GM10847 (cell line): ENCODE results near the gene METTL3.

Source experiments
- POLR2A ChIP-seq: IDR thresholded peaks from 2 replicates; pipeline ENCODE4 v1.6.1; 2011; ENCODE audit not compliant: insufficient read length; ENCODE audit errors: extremely low read depth

METTL3 gene

DNA sequence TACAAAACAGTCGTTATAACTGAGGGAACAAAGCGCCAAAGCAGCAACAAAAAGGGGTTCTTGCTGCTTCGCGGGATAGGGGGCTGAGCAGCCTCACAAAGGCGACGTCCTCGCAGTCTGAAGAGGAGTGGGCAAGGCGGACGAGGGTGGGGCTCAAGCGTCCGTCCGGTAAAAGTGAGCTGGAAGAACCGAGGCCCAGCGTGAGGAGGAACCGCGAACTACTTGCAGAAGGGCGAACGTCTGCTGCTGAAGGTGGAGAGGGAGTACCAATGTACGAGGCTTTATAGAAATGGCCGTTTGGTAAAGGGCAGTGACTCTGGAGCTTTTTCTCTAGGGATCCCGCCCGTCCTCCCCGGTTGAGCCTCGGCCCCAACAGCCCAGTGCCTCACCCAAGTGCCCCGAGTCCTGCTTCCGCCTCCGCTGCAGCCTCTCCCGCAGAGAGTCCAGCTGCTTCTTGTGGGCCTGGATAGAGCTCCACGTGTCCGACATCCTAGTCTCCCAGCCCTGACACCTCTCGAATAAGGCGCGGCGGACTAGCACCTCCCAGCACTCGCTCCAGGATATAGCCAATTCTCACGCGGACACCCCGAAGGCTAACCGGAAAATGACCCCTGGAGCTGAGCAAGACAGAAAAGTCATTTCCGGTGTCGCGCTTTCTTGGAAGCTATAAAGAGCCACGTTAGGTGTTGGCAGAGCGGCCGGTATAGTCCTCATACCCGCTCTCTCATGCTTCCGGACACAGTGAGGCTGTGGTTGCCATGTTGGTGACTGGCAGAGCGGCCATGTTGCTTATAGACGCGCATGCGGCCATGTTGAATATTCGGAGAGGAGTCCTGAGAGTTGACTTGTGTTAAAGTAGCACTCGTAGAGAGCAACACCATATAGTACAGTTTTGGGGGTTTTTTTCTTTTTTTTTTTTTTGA, at the start of gene METTL3:
Gene METTL3, minus strand, starts transcription at position 606 of the 923 bp plus-strand sequence. Its CDS starts 117 bp downstream, at position 489.
- TF ChIP-seq POLR2A: peak; percentile 63

GRCh38 chr14:21558703-21559170, 47.6 kb upstream of the METTL3 start:
- TF ChIP-seq POLR2A: no peak

- no peak for TF ChIP-seq POLR2A
These were observed 46.2 kb upstream of the METTL3 start for GRCh38 chr14:21557084-21557901.

- TF ChIP-seq POLR2A: no peak
These were observed 45.4 kb upstream of the METTL3 start for GRCh38 chr14:21556378-21557083.

DNA sequence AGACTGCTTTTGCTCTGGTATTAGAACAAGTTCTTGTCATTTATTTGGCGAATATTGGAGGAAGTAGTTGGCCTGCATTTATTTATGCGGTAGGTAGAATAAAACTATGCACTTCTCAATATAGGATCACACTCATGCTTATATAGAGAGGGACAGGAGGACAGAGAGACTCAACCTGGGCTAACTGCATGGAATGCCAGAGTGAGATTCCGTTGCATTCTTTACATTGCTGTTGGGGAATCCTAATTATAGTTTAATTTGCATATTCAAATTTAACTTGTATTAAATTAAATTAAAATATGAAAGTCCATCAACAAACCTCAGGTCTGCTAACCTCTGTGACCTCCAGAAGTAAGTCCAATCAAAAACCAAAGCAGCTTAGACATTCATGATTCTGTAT, 42.1 kb upstream of the METTL3 start:
- no peak for TF ChIP-seq POLR2A

DNA sequence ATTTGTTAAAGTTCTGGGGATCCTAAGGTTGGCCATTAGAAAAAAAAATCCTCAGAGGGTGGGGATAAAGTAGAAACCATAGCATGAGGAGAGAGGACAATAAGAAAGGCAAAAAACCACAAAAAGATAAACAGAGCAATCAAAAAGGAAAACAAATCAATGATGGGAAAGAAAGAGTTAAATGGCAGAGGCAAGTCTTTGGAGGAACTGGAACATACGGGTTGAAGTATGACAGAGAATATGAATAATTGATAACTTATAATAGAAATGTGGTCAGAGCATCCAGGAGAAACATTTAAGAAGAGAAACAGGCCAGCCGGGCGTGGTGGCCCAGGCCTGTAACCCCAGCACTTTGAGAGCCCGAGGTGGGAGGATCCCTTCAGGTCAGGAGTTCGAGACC, 32.8 kb upstream of the METTL3 start:
- no peak for TF ChIP-seq POLR2A

DNA sequence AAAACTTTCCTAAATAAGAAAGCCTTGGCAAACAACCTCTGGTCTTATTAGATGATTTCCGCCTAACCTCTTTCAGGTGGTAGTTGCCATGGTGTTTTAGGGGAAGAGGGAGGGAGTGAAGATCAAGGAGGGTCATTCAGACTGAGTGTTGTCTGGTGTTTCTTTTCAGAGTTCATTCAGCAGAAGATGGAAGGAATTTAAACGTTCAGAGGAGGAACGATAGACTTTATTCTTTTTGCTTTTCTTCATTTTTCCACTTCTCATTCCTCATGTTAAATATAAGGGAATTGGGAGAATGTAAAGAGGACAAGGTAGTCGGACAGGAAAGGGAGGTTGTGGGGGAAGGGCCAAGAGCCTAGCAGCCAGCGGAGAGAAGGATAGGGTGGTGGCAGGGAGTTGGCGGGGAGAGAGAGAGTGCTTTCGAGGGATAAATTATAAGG, 32.4 kb upstream of the METTL3 start:
- no peak for TF ChIP-seq POLR2A

- TF ChIP-seq POLR2A: no peak
These were observed 30.4 kb upstream of the METTL3 start for GRCh38 chr14:21541413-21542074.

- no peak for TF ChIP-seq POLR2A
These were observed 28.2 kb upstream of the METTL3 start for GRCh38 chr14:21539189-21539940.

GRCh38 chr14:21537090-21537424, 25.9 kb upstream of the METTL3 start:
- TF ChIP-seq POLR2A: no peak

GRCh38 chr14:21536418-21537089, 25.4 kb upstream of the METTL3 start:
- TF ChIP-seq POLR2A: no peak

- TF ChIP-seq POLR2A: no peak
These were observed 24.6 kb upstream of the METTL3 start for GRCh38 chr14:21535545-21536417.

- no peak for TF ChIP-seq POLR2A
These were observed 23.4 kb upstream of the METTL3 start for GRCh38 chr14:21534576-21534975.
